ENCODE results near the gene MTPN.

DNA sequence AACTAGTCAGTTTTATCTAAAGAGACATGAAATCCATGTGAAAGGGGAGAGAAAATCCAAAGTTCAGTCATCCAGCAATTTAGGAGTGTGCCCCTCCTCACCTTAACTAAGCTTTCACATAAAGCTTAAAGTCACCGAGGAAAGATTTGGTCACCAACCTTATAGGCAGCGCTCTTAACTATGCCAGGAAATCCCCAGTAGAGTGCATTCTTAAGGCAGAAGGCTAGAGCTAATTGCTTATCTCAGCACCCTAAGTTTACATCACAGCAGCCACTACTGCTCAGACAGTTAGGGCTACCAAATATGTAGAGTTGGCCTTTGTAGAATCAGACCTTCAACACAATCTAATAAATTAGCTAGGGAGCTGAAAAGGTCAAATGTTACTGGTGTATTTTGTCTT, 47.9 kb downstream of the MTPN start:
- TF ChIP-seq POLR2A (IDR thresholded peaks at IDR 0.05) (no peak), EP300 (IDR thresholded peaks at IDR 0.05) (no peak)
- TF ChIP-seq, protein P1, sequence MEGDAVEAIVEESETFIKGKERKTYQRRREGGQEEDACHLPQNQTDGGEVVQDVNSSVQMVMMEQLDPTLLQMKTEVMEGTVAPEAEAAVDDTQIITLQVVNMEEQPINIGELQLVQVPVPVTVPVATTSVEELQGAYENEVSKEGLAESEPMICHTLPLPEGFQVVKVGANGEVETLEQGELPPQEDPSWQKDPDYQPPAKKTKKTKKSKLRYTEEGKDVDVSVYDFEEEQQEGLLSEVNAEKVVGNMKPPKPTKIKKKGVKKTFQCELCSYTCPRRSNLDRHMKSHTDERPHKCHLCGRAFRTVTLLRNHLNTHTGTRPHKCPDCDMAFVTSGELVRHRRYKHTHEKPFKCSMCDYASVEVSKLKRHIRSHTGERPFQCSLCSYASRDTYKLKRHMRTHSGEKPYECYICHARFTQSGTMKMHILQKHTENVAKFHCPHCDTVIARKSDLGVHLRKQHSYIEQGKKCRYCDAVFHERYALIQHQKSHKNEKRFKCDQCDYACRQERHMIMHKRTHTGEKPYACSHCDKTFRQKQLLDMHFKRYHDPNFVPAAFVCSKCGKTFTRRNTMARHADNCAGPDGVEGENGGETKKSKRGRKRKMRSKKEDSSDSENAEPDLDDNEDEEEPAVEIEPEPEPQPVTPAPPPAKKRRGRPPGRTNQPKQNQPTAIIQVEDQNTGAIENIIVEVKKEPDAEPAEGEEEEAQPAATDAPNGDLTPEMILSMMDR (IDR thresholded peaks at IDR 0.05) = no peak
